ENCODE measurements around the gene CCDC85C.

CCDC85C gene

DNA sequence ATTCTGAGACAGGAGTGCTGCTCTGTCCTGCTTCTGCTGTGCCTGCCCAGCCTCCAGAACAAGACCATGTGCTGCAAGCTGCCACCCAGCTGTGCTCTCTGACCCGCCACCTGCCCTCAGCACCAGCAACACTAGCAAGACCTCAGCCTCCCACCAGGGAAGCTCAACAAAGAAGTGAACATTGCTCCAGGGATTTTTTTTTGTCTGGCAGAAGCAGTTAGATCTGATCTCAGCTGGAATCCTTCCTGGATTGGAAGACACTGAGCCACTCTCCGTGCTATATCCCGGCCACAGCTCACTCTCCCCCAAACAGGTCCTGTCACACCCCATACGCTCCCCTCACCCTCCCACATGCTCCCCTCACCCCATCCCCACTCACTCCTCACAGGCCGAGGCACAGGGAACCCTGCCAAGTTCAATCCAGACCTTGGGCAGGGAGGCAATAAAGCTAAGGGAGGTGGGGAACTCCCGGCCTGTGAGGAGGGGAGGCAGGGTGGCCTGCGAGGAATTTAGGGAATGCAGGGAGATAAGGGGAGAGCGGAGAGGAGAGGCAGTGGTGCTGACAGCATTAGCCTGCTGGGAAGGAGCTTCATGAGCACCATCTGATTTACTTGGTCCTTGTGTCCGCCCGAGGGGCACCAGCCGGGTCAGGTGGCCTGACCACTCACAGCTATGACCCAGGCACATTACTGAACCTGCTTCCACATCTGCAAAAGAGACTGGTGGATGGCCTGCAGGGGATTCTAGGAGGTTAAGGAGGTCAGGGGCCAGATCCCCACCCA is 29.7 kb downstream of the CCDC85C start:
- peak; percentile 72 for DNase-seq (ENCODE audit: low read depth)
- TF ChIP-seq CTCF (conservative IDR thresholded peaks at IDR 0.05; ENCODE audit: low read depth, low read length) = no peak
- H3K4me3 ChIP-seq (ENCODE audit: low read length) = no peak overlapping the region

- H3K4me3 ChIP-seq (ENCODE audit: low read length) = no peak overlapping the region
- no peak for TF ChIP-seq CTCF (conservative IDR thresholded peaks at IDR 0.05; ENCODE audit: low read depth, low read length)
- no peak for DNase-seq (ENCODE audit: low read depth)
Measured at GRCh38 chr14:99573436-99574098, 30.4 kb downstream of the CCDC85C start.

DNA sequence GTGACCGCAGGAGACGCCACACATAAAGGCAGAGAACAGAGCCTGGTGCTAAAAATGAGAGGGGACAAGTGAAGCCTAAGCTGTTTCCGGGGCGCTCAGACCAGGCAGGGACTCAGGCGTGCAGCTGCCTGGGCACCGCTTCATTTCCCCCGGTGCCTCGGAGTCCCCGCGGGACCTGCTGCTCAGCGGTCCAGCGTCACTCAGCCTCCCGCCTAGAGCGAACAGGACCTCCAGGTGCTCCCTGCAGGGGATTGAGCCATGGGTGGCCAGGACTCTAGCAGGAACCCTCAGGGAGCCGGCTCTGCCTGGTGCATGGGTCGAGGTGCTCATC is 31.0 kb downstream of the CCDC85C start:
- H3K4me3 ChIP-seq (ENCODE audit: low read length) = no peak overlapping the region
- no peak for TF ChIP-seq CTCF (conservative IDR thresholded peaks at IDR 0.05; ENCODE audit: low read depth, low read length)
- DNase-seq (ENCODE audit: low read depth) = no peak

DNA sequence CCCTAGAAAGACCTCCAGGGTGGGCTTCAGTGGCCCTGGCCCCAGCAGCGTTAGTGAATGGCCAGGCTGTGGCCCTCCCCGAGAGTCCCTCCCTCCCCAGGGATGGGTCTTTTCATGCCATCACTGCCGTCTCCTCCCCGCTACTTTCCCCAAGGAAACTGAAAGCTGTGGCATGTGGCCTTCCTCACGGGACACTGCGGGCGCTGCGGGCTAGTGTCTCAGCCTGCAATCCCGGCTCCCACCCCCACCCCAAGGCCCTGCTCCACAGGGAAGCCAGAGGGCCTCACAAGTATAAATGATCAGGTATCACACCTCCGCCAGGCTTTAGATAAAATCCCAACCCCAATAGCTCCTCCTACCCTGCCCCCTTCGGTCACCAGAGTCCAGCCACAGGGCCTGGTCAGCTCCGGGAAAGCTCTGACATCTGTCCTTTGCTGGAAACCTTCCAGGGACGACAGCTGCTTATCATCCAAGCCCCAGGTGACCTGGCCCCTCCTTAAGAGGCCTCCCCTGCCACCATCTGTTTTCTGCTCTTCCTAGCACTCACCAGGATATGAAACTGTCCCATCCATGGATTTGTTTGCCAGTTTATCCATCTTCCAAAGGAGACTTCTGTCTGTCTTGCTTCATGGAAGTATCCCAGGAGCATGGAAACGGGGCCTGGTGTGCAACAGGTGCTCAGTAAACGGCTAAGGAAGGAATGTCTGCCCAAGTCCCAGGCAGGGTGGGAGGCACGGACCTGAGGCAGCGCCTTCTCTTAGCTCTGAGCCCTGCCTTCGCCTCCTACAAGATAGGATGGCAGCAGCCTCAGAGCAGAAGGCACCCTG is 31.6 kb downstream of the CCDC85C start:
- H3K4me3 ChIP-seq (ENCODE audit: low read length) = no peak overlapping the region
- TF ChIP-seq CTCF (conservative IDR thresholded peaks at IDR 0.05; ENCODE audit: low read depth, low read length) = no peak
- DNase-seq (ENCODE audit: low read depth) = no peak

- no peak for TF ChIP-seq CTCF (conservative IDR thresholded peaks at IDR 0.05; ENCODE audit: low read depth, low read length)
- DNase-seq (ENCODE audit: low read depth) = no peak
- no peak overlapping the region for H3K4me3 ChIP-seq (ENCODE audit: low read length)
Measured at GRCh38 chr14:99571303-99571986, 32.6 kb downstream of the CCDC85C start.

GRCh38 chr14:99570544-99571302 is 33.3 kb downstream of the CCDC85C start:
- no peak overlapping the region for H3K4me3 ChIP-seq (ENCODE audit: low read length)
- DNase-seq (ENCODE audit: low read depth) = no peak
- no peak for TF ChIP-seq CTCF (conservative IDR thresholded peaks at IDR 0.05; ENCODE audit: low read depth, low read length)
